HUES64 (cell line): ENCODE results near the gene DNAI2.

ENCODE experiments used
- H3K27ac ChIP-seq: 2 replicates; pipeline ENCODE4 v1.7.0; 2013; ENCODE audit warnings: low read depth, low read length, inconsistent platforms
- H3K27me3 ChIP-seq: 2 replicates; pipeline ENCODE4 v1.6.1; 2013; ENCODE audit warnings: mild to moderate bottlenecking, low read length; ENCODE audit not compliant: insufficient read depth
- H3K36me3 ChIP-seq: 2 replicates; pipeline ENCODE4 v1.6.1; 2013; ENCODE audit warnings: mild to moderate bottlenecking, low read length; ENCODE audit not compliant: insufficient read depth
- H3K4me1 ChIP-seq: 2 replicates; pipeline ENCODE4 v1.6.1; 2013; ENCODE audit warnings: mild to moderate bottlenecking, low read length, moderate library complexity; ENCODE audit not compliant: insufficient read depth
- H3K4me3 ChIP-seq: 2 replicates; pipeline ENCODE4 v1.5.1; 2013; ENCODE audit warnings: mild to moderate bottlenecking, low read length, moderate library complexity
- H3K9ac ChIP-seq: 2 replicates; pipeline ENCODE4 v1.6.1; 2013; ENCODE audit warnings: mild to moderate bottlenecking, low read depth, low read length
- H3K9me3 ChIP-seq: 2 replicates; pipeline ENCODE4 v1.6.1; 2013; ENCODE audit warnings: low read depth, low read length; ENCODE audit not compliant: insufficient read depth
- WGBS: fragments of 150-250, 120-280 bp; methylation state at CpG from one replicate; pipeline ENCODE4 v1.1.7; 2013; ENCODE audit warnings: missing lambda C conversion rate; 5-methylcytosine and 5-hydroxymethylcytosine counted together

Gene DNAI2

DNA sequence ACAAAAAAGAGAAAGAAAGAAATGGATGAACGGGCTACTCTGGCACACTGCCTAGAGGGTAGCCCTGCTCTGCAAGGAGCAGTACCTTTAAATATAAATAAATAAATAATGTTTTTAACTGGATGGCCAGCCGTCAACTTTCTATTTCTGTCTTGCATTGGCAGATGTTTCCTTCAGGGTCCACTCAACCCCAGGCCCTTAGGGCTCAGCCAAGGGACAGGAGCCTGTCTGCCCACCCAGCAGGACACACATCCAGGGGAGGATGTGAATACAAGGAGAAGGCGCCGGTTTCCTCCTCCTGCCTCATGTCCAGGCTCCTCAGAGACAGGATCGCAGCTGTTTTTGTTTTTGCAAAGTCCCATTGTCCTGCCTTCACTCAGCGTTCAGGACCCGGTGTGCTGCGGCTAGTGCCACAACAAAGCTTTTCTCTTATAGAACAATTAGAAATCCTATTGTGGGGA, 38.1 kb upstream of the DNAI2 start:
- no peaks in the 10 kb centered on the region for H3K36me3 ChIP-seq

DNA sequence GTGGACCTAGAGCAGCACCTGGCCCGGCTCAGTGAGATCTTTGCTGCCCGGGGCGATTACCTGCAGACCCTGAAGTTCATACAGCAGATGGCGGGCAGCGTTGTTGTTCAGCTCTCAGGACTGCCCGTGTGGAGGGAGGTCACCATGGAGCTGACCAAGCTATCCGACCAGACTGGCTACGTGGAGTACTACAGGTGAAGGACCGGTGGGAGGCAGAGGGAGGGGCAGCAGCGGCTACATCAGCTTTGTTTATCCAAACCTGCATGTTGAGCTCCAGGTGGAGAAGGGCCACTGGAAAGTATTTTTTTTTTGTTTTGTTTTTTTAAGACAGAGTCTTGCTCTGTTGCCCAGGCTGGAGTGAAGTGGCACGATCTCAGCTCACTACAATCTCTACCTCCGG, 36.7 kb upstream of the DNAI2 start:
- 0 out of 2 replicates have a peak, but pooled peaks cover 2% of the 10 kb centered on the region for H3K4me1 ChIP-seq

More for the DNA sequence above, 38.1 kb upstream of the DNAI2 start:
- H3K27ac ChIP-seq, result no peak overlapping the region
- no peak overlapping the region for H3K4me3 ChIP-seq
- H3K9me3 ChIP-seq, result no peaks in the 10 kb centered on the region
- no peaks in the 10 kb centered on the region for H3K27me3 ChIP-seq
- 77% methylated on average over 7 of the region's 8 CpGs for WGBS
- H3K4me1 ChIP-seq, result 0 out of 2 replicates have a peak, but pooled peaks cover 2% of the 10 kb centered on the region
- H3K9ac ChIP-seq, result no peak overlapping the region

GRCh38 chr17:74239172-74239571, 34.9 kb upstream of the DNAI2 start:
- Histone ChIP-seq H3K9ac (no peak overlapping the region), H3K4me3 (no peak overlapping the region), H3K36me3 (no peaks in the 10 kb centered on the region), H3K4me1 (0 out of 2 replicates have a peak, but pooled peaks cover 2% of the 10 kb centered on the region), H3K27me3 (no peaks in the 10 kb centered on the region), H3K9me3 (no peaks in the 10 kb centered on the region), H3K27ac (no peak overlapping the region)
- WGBS, result 71% methylated on average over 10 of the region's 10 CpGs

More for the DNA sequence above, 36.7 kb upstream of the DNAI2 start:
- H3K9me3 ChIP-seq, result no peaks in the 10 kb centered on the region
- no peak overlapping the region for H3K4me3 ChIP-seq
- H3K27me3 ChIP-seq, result no peaks in the 10 kb centered on the region
- no peak overlapping the region for H3K27ac ChIP-seq
- H3K9ac ChIP-seq, result no peak overlapping the region
- no peaks in the 10 kb centered on the region for H3K36me3 ChIP-seq
- WGBS, result 92% methylated on average over 12 of the region's 12 CpGs

GRCh38 chr17:74240618-74241205, 33.3 kb upstream of the DNAI2 start:
- Histone ChIP-seq H3K9me3 (no peaks in the 10 kb centered on the region), H3K4me3 (no peak overlapping the region), H3K9ac (no peak overlapping the region), H3K27me3 (no peaks in the 10 kb centered on the region), H3K4me1 (peaks cover 7% of the 10 kb centered on the region; the same call in 1 of the 2 replicates), H3K36me3 (no peaks in the 10 kb centered on the region), H3K27ac (no peak overlapping the region)
- WGBS, result 81% methylated on average over 11 of the region's 11 CpGs

GRCh38 chr17:74241431-74241830, 32.6 kb upstream of the DNAI2 start:
- no peaks in the 10 kb centered on the region for H3K9me3 ChIP-seq
- no peak overlapping the region for H3K9ac ChIP-seq
- H3K4me3 ChIP-seq, result no peak overlapping the region
- H3K27ac ChIP-seq, result no peak overlapping the region
- no peaks in the 10 kb centered on the region for H3K36me3 ChIP-seq
- no peaks in the 10 kb centered on the region for H3K27me3 ChIP-seq
- H3K4me1 ChIP-seq, result peaks cover 7% of the 10 kb centered on the region; the same call in 1 of the 2 replicates
- 90% methylated on average over 10 of the region's 10 CpGs for WGBS

DNA sequence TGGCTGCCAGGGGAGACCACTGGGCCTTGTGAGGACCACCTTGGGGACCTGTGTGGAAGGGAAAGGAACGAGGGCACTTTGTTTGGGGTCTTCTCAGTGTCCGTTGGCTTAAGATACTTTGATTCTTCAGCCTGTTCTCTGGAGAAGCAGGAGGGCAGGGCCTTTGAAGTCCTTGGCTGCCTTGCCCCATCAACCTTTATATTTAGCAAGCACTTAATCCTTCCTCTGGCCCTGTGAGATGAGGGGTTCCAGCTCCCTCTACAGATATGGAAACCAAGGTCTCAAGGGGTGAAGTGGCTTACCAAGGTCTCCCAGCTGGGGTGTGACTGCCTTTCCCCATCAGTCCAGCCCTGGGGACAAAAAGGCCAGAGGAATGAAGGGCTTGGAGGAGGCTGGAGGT, 32.2 kb upstream of the DNAI2 start:
- Histone ChIP-seq H3K36me3 (no peaks in the 10 kb centered on the region), H3K27me3 (no peaks in the 10 kb centered on the region), H3K4me3 (no peak overlapping the region), H3K4me1 (peaks cover 7% of the 10 kb centered on the region; the same call in 1 of the 2 replicates), H3K9ac (no peak overlapping the region), H3K27ac (no peak overlapping the region), H3K9me3 (no peaks in the 10 kb centered on the region)
- 91% methylated on average over 2 of the region's 2 CpGs for WGBS

- 91% methylated on average over 13 of the region's 13 CpGs for WGBS
- Histone ChIP-seq H3K4me1 (peaks cover 7% of the 10 kb centered on the region; the same call in 1 of the 2 replicates), H3K27me3 (no peaks in the 10 kb centered on the region)
Measured at GRCh38 chr17:74243013-74243755, 30.9 kb upstream of the DNAI2 start.

DNA sequence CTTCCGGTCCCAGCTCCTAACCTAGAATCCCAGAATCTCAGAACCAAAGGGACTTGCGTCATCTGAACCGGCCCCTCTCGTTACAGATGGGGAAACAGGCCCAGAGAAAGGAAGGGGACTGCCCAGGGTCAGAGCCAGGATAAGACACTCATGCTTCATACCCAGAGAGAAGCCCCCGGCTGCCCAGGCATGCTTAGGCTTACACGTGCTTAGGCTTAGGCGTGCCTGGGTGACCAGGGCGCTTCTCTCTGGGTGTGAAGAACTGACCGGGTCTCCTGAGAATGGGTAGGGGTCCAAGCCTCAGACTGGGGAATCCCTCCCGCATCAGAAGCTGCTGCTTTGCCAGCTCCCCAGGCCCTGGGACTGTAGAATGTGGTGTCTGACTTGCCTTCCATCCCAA, 29.9 kb upstream of the DNAI2 start:
- no peaks in the 10 kb centered on the region for H3K9me3 ChIP-seq
- peaks cover 7% of the 10 kb centered on the region; the same call in 1 of the 2 replicates for H3K4me1 ChIP-seq
- no peak overlapping the region for H3K4me3 ChIP-seq
- H3K27me3 ChIP-seq, result no peaks in the 10 kb centered on the region
- H3K9ac ChIP-seq, result no peak overlapping the region
- no peak overlapping the region for H3K27ac ChIP-seq
- H3K36me3 ChIP-seq, result no peaks in the 10 kb centered on the region
- 94% methylated on average over 10 of the region's 10 CpGs for WGBS

More at GRCh38 chr17:74243013-74243755, 30.9 kb upstream of the DNAI2 start:
- Histone ChIP-seq H3K9ac (no peak overlapping the region), H3K4me3 (no peak overlapping the region), H3K36me3 (no peaks in the 10 kb centered on the region), H3K27ac (no peak overlapping the region), H3K9me3 (no peaks in the 10 kb centered on the region)

DNA sequence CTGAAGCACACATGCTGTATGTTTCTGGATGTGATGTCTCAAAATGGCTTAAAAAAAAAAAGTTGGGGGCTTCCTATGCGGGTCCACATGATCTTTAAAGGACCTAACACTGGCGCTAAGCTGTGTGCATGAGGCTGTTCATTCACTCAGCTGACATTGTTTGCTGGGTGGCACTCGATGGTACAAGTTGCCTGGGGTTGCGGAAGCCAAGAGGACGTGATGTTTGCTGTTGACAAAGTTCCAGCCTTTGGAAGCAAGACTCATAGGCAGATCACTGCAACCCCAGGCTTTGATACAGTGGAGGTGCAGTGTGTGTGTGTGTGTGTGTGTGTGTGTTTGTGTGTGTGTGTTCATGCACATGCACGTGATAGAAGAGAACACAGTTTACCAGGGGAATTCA, 29.5 kb upstream of the DNAI2 start:
- H3K9ac ChIP-seq, result no peak overlapping the region
- WGBS, result 91% methylated on average over 6 of the region's 6 CpGs

DNA sequence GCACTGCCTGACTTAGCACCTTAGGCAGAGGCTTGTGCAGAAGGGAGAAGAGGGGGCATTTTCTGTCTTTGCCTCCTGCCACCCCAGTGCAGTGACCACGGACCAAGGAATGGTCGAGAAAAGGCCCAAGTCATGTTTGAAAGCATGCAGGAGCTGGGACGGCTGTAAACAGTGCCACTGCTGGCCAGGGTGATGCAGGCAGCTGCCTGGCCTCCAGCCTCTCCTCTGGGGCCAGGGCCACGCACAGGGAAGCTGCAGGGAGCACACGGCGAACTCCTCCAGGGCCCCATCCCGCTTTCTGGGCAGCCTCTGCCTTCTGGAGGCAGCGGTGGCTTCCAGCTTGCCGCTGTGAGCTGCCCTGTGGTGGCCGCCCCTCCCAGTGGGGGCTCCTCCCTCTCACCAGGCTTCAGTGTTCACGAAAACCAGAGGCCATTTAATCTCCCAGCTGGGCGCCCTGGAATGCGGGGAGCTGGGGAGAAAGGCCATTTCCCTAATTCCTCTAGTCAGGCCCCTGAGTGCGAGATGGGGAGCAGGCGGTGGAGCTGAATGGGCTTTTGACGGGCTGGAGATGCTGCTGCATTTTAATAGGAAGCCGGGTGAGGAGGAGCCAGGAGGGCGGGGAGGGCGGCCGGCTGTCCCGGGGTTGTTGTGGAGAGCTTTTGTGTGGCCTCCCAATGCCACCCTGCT, 28.7 kb upstream of the DNAI2 start:
- peaks cover 7% of the 10 kb centered on the region; the same call in 1 of the 2 replicates for H3K4me1 ChIP-seq
- H3K36me3 ChIP-seq, result no peaks in the 10 kb centered on the region
- H3K9me3 ChIP-seq, result no peaks in the 10 kb centered on the region
- 6% methylated on average over 21 of the region's 21 CpGs for WGBS
- H3K27ac ChIP-seq, result peak overlapping the region; percentile 74; the same call in 1 of the 2 replicates
- H3K9ac ChIP-seq, result peak overlapping the region; percentile 19; the same call in 1 of the 2 replicates
- no peaks in the 10 kb centered on the region for H3K27me3 ChIP-seq
- H3K4me3 ChIP-seq, result no peak overlapping the region; the same call in 1 of the 2 replicates

More for the DNA sequence above, 29.5 kb upstream of the DNAI2 start:
- Histone ChIP-seq H3K27ac (no peak overlapping the region; the same call in 1 of the 2 replicates), H3K4me1 (peaks cover 7% of the 10 kb centered on the region; the same call in 1 of the 2 replicates), H3K9me3 (no peaks in the 10 kb centered on the region), H3K36me3 (no peaks in the 10 kb centered on the region), H3K27me3 (no peaks in the 10 kb centered on the region), H3K4me3 (no peak overlapping the region)

- no peak overlapping the region for H3K4me3 ChIP-seq
- no peaks in the 10 kb centered on the region for H3K27me3 ChIP-seq
- H3K9me3 ChIP-seq, result no peaks in the 10 kb centered on the region
- WGBS, result 27% methylated on average over 4 of the region's 5 CpGs
- H3K27ac ChIP-seq, result peak overlapping the region; percentile 74
- H3K9ac ChIP-seq, result no peak overlapping the region
- peaks cover 5% of the 10 kb centered on the region; the same call in 1 of the 2 replicates for H3K4me1 ChIP-seq
- H3K36me3 ChIP-seq, result no peaks in the 10 kb centered on the region
Measured at GRCh38 chr17:74245871-74246270, 28.2 kb upstream of the DNAI2 start.
